GM08714 (cell line): Measurements from ENCODE around the gene CPSF3.
A peak's percentile ranks its signal among the peaks of the same experiment; 100 is the strongest.

ENCODE experiments used
- H3K4me3 ChIP-seq: fragments of 200-500 bp; sonication (Bioruptor generic); 2 replicates; pipeline ENCODE4 v1.5.1; 2014; ENCODE audit warnings: mild to moderate bottlenecking, low read length, inconsistent platforms
- ZNF274 ChIP-seq: IDR thresholded peaks from 2 replicates; pipeline ENCODE4 v1.6.1; 2012; ENCODE audit warnings: mild to moderate bottlenecking, low read depth, low read length

CPSF3 gene

GRCh38 chr2:9420495-9420894, 3.0 kb upstream of the CPSF3 start:
- TF ChIP-seq ZNF274: no peak

GRCh38 chr2:9422321-9423099, 944 bp upstream of the CPSF3 start:
- H3K4me3 ChIP-seq: peak overlapping the region; percentile 78
- no peak for TF ChIP-seq ZNF274

More at GRCh38 chr2:9420495-9420894, 3.0 kb upstream of the CPSF3 start:
- H3K4me3 ChIP-seq: no peak overlapping the region

- H3K4me3 ChIP-seq: peak overlapping the region; percentile 78
- TF ChIP-seq ZNF274: no peak
These were observed 443 bp downstream of the CPSF3 start for GRCh38 chr2:9423922-9424272.

GRCh38 chr2:9424447-9425164, 1.2 kb downstream of the CPSF3 start:
- TF ChIP-seq ZNF274: no peak
- H3K4me3 ChIP-seq: peak overlapping the region; percentile 78

GRCh38 chr2:9428965-9429577, 5.6 kb downstream of the CPSF3 start:
- H3K4me3 ChIP-seq: no peak overlapping the region
- TF ChIP-seq ZNF274: no peak

- no peak overlapping the region for H3K4me3 ChIP-seq
- no peak for TF ChIP-seq ZNF274
These were observed 7.2 kb downstream of the CPSF3 start for GRCh38 chr2:9430316-9431293.

- TF ChIP-seq ZNF274: no peak
- H3K4me3 ChIP-seq: no peak overlapping the region
These were observed 11.0 kb downstream of the CPSF3 start for GRCh38 chr2:9434489-9434888.

- no peak for TF ChIP-seq ZNF274
- H3K4me3 ChIP-seq: no peak overlapping the region
These were observed 16.1 kb downstream of the CPSF3 start for GRCh38 chr2:9439536-9439935.

- TF ChIP-seq ZNF274: no peak
- no peak overlapping the region for H3K4me3 ChIP-seq
These were observed 16.7 kb downstream of the CPSF3 start for GRCh38 chr2:9440058-9440727.

GRCh38 chr2:9441556-9441955, 18.1 kb downstream of the CPSF3 start:
- no peak overlapping the region for H3K4me3 ChIP-seq
- TF ChIP-seq ZNF274: no peak

- no peak overlapping the region for H3K4me3 ChIP-seq
- TF ChIP-seq ZNF274: no peak
These were observed 20.1 kb downstream of the CPSF3 start for GRCh38 chr2:9443526-9443925.

- no peak for TF ChIP-seq ZNF274
- no peak overlapping the region for H3K4me3 ChIP-seq
These were observed 21.6 kb downstream of the CPSF3 start for GRCh38 chr2:9445089-9445488.

- H3K4me3 ChIP-seq: no peak overlapping the region
- TF ChIP-seq ZNF274: no peak
These were observed 27.8 kb downstream of the CPSF3 start for GRCh38 chr2:9451231-9451630.

- no peak overlapping the region for H3K4me3 ChIP-seq
- no peak for TF ChIP-seq ZNF274
These were observed 37.1 kb downstream of the CPSF3 start for GRCh38 chr2:9460441-9461017.
